Activated CD4-positive, CD25-positive, alpha-beta regulatory T cell treated with anti-CD3 and anti-CD28 coated beads, Interleukin-2, amount 50 U/mL, for 24 hours (primary cell): Measurements from ENCODE around the gene CKM.
"Not testable (repeated sequence)": the region's sequence is repeated elsewhere in the genome, so short reads cannot be mapped to it uniquely, and the experiment has no call there.

ENCODE experiments used
- ATAC-seq, 2 donors: fragments of 150-1000 bp; cut with Tn5 transposase; one replicate each; pipeline ENCODE4 v1.10.0; 2021; ENCODE audit warnings: mild to moderate bottlenecking in 1 of 2, moderate library complexity in 1 of 2

Gene CKM

DNA sequence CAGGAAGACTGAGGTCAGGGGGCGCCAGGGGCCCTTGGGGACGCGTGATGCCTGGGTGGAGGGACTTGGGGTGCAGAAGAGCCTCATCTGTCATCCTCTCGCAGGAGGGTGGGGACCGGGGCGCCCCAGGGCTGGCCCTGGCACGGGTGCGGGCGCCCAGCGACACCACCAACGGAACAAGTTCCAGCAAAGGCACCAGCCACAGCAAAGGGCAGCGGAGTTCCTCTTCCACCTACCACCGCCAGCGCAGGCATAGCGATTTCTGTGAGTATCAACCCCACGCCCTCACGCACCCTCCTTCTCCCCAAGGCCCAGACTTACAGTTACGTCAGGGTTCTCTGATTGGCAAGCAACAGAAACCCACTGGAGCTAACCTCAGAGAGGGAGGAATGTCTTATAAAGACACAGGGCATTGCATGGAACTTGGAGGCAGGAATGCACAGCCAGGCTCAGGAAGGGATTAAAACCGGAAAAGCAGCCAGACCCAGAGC lies 42.2 kb downstream of the CKM start:
- no peak for ATAC-seq

GRCh38 chr19:45279587-45280192 lies 43.0 kb downstream of the CKM start:
- no peak for ATAC-seq

DNA sequence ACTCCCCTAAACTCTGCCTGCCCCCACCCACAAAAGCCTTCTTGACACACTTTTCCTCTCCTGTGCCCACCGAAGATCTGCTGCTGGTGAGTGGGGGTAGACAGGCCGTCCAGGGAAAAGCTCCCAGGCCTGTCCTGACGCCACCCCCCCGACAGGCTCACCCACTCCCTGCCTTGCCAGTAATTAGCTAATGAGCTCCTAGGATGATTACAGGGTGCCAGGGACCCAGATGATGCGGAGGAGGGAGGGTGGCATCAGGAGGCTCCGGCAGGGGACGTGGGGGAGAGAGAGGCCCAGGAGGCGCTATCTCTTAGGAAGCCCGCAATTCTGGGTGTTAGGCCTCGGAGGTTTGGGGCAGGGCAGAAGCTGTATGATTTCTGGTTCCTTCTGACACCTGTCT lies 44.6 kb downstream of the CKM start:
- ATAC-seq = no peak

DNA sequence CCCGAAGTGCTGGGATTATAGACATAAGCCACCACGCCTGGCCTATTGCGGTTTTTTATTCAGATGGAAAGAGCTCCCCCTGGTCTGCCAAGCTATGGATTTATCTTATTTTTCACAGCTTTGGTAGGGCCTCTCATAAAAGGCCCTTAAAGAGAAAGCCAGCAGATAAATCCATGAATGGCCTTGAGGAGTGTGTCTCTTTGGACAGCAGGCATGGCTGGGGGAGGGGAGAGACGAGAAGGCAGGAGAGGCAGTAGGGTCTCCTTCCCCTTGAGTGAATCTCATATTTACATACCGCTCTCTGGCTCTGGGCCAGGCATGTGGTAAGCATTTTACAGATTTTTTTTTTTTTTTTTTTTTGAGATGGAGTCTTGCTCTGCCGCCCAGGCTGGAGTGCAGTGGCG lies 46.4 kb downstream of the CKM start:
- no peak for ATAC-seq

- ATAC-seq = no peak
Measured at GRCh38 chr19:45275370-45275971, 47.2 kb downstream of the CKM start.

GRCh38 chr19:45273521-45273855 lies 49.2 kb downstream of the CKM start:
- ATAC-seq = no peak

DNA sequence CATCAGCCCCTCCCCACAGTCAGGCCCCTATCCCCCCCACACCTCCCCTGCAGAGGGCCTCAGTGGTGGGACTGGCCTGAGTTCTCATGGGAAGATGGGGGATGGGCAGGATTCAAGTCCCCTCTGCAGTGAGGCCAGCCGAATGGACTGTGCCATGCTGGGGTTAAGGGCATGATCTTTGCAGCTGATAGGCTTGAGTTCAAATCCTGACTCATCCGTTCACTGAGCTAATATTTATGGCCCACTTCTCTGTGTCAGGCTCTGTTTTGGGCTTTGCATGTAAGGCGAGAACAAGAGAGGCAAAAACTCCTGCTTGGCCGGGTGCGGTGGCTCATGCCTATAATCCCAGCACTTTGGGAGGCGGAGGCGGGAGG lies 51.0 kb downstream of the CKM start:
- no peak for ATAC-seq

DNA sequence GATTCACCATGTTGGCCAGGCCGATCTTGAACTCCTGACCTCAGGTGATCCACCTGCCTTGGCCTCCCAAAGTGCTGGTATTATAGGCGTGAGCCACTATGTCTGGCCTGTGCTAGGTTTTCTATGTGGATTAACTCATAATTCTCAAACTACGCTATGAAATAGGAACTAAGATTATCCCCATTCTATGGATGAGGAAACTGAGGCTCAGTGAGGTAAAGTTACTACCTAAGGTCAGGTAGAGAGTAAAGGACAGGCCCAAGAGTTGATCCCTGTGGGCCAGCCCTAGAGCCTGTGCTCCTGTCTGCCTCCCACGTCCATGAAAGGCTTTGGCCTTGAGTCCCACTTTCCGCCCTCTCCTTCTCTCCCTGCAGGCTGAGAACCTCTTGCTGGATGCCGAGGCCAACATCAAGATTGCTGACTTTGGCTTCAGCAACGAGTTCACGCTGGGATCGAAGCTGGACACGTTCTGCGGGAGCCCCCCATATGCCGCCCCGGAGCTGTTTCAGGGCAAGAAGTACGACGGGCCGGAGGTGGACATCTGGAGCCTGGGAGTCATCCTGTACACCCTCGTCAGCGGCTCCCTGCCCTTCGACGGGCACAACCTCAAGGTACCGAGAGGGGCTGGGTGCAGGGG lies 51.5 kb downstream of the CKM start:
- no peak for ATAC-seq

DNA sequence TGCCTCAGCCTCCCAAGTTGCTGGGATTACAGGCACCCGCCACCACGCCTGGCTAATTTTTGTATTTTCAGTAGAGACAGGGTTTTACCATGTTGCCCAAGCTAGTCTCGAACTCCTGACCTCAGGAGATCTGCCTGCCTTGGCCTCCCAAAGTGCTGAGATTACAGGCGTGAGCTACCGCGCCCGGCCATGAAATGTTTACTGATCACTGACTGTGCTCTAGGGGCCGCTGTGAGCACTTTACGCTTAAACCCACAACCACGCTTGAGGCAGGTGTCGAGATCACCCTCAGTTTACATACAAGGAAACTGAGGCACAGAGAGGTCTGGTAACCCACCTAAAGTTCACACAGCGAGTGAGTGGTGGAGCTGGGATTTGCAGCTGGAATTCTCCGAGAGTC lies 52.7 kb downstream of the CKM start:
- ATAC-seq = not testable (repeated sequence)

DNA sequence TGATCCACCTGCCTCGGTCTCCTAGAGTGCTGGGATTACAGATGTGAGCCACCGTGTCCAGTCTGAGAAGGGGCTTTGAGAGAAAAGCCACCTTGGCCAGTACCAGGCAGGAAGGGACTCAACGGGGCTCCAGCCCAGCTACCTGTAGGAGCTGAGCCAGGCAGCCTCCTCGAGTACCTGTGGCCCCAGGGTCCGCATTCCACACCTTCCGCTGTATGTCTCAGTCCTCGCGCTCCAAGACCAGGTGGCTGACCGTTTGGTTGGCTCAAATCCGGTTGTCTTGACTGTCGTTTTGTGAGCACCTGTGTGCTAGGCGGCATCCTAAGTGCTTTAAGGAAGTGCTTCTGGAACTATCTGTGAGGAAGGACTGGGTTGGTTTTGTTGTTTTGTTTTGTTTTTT lies 55.4 kb downstream of the CKM start:
- no peak for ATAC-seq

DNA sequence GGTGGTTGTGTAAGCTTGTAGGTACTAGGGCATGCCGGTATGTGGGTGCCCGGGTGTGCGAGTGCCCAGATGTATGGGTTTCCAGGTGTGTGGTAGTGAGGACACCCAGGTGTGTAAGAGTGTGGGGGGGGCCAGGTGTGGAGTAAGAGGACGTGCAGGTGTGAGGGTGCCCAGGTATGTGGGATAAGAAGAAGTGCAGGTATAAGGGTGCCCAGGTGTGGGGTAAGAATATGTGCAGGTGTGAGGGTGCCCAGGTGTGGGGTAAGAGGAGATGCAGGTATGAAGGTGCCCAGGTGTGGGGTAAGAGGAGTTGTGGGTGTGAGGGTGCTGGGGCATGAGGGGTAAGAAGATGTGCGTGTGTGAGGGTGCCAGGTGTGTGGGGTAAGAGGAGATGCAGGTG lies 57.3 kb downstream of the CKM start:
- no peak for ATAC-seq

- no peak for ATAC-seq
Measured at GRCh38 chr19:45264781-45265317, 57.8 kb downstream of the CKM start.

- ATAC-seq = no peak
Measured at GRCh38 chr19:45263013-45263412, 59.7 kb downstream of the CKM start.

- ATAC-seq = no peak
Measured at GRCh38 chr19:45262570-45262969, 60.1 kb downstream of the CKM start.

GRCh38 chr19:45258862-45259261 lies 63.8 kb downstream of the CKM start:
- ATAC-seq = no peak

DNA sequence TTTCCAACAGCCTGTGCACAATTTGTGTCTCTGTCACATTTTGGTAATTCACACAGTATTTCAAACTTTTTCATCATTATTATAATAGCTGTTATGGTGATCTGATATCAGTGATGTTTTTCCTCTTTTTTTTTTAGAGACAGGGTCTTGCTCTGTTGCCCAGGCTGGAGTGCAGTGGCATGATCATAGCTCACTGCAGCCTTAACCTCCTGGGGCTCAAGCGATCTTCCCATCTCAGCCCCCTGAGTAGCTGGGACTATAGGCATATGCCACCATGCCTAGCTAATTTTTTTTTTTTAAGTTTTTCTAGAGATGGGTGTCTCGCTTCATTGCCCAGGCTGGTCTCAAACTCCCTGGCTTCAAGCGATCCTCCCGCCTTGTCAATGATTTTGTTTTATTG lies 65.8 kb downstream of the CKM start:
- ATAC-seq = no peak
